ENCODE data around the gene APLF. TPM values are rescaled to one million over a fixed set of nuclear protein-coding genes. Genes with fewer than 3 reads are reported as not detected.
A peak's percentile ranks its signal among the peaks of the same experiment; 100 is the strongest.
"Not testable (repeated sequence)": the region's sequence is repeated elsewhere in the genome, so short reads cannot be mapped to it uniquely, and the experiment has no call there.

Gene APLF
- total RNA-seq, 1 donor from 2014 or later, result 4.0 TPM

DNA sequence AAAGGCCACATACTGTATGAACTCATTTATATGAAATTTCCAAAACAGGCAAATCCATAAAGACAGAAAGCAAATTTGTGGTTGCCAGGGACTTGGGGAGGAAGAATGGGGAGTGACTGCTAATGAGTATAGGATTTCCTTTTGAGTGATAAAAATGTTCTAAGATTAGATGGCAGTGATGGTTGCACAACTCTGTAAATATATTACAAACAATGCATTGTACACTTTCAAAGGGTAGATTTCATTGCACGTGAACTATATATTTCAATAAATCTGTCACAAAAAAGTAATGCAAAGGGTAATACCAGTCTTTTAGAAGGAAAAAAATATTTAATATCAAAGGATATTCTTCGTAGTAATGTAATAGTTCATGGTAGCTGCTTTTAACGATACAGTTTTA lies 112.3 kb downstream of the APLF start:
- no peak for DNase-seq (ENCODE audit: low read depth in 2 of 2)

DNA sequence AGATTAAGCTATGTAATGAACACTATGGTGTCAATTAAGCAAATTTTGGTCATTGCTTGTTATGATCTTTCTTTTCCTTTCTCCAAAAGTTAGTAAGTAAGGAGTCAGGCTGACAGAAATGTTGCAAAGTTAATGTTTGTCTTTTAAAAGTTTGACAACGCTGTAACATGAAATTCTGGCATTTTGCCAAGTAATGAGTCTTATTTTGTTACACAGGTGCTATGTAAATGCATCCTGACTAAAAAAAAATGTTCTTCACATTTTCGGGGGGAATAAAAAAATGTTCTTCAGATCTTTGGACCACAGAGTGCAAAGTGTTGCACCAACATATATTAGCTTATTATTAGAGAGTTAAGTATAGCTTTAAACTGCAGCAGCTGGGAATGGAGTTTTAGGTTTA lies 121.2 kb downstream of the APLF start:
- no peak for DNase-seq (ENCODE audit: low read depth in 2 of 2)

DNA sequence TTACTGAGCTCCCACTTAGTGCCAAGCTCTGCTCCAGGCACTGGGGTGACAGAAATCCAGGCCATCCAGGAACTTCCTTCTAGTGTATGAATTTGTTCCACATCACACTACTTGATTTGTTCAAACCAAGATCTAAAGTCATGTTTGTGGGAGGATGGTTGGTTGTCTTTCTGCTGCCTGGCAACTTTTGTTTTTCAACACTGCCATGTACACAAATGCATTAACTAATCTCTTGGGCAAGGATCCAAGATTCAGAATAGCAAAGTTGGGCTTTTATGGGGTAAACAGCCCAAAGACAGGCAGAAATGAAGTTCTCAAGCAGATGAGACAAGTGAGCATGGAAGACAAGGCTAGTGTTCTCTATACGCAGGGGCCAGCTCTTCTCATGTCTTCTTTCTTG lies 122.6 kb downstream of the APLF start:
- DNase-seq (ENCODE audit: low read depth in 2 of 2), result no peak

DNA sequence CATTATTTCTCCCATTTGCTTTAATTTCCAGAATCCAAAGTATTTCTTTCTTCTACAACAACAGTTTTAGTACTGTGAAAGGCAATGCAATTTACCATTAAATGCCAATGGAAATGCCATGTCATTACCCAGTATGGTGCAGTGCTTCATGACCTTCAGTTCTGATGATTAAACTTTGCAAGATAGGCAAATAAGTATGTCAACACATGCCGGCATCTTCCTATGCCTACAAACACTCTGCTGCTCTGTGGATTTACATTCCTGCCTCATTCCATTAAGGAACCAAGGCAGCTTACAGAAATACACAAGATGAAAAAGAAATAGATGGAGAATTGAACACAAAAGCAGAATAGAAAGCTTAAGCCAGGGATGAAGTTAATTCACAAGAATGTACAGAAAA lies 123.3 kb downstream of the APLF start:
- no peak for DNase-seq (ENCODE audit: low read depth in 2 of 2)

DNA sequence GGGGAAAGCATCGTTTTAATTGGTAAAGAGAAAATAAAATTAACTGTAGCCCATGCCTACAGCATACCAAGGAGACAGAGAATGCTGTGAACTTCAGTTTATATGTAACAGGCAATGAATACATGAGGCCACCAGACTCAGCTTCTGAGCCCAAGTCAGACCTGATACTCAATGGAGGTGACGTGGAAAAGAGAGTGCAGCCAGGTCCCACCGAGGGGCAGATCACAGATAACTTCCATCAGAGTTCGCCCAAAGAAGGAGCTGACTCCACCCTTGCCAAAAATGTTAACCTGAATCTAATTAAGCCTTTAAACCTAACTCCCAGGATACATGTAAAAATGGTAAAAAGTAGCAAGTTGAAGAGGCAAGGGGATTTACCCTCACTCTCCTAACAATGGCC lies 123.8 kb downstream of the APLF start:
- DNase-seq (ENCODE audit: low read depth in 2 of 2), result no peak

DNA sequence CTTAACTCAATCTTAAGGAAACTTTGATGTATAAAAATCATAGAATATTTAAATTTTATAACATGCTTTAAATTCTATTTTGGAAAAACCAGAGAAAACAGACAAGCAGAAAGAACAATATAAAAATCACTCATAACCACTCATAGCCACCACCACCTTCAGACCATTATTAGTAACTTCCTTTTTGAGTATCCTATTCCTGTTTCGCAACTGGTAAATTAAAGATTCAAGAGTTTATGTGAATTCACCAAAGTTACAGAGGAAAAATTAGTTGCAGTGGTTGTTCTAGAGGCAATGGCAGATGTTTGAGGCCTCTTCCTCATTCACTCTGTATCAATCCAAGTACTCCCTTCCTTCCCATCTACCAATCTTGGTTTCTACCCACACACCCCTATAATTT lies 126.7 kb downstream of the APLF start:
- DNase-seq (ENCODE audit: low read depth in 2 of 2), result no peak

DNA sequence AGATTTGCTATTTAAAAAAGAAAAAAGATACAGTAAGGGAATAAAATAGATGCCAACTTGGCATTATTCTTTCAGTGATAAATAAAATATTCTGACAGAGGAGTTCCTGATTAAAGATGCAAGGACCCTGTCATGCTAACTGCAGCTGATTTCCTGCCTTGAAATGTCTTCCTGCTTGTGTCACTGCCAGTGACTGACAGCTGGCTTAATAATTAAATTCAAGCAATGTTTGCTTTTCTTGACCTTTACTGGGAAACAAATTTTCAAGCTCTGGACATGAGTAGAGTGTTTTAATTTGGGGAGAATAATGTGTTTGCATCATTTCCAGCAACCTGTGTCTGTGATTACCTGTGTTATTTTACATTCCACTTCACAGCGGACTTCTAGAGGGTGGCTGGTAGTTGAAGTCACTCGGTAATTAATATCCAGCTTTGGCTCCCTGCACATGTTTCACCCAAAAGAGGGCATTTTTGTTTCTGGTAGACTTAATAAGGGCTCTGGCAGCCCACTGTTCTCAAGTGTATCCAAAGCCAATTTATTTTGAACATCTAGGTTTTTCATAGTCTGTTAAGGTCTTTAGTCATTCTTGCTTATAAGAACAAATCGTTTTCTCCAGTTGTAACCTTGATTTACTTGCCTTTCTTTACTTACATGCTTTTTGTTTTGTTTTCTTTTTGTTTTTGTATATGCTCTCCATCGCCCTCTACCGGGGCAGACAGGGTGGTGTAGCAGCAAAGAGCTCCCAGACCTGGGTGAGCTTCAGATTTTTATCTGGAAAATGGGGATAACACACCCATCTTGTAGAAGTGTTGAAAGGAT lies 127.5 kb downstream of the APLF start:
- DNase-seq (ENCODE audit: low read depth in 2 of 2), result peak; percentile 11 to 49

DNA sequence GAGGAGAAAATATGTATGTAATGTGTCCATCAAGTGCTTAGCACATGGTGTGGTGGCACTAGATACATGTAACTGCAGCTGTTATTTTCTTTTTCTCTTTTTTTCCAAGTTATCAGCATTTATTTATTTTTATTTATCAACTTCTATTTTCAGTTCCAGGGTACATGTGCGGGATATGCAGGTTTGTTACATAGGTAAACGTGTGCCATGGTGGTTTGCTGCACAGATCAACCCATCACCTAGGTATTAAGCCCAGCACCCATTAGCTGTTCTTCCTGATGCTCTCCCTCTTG lies 128.1 kb downstream of the APLF start:
- DNase-seq (ENCODE audit: low read depth in 2 of 2), result not testable (repeated sequence)

DNA sequence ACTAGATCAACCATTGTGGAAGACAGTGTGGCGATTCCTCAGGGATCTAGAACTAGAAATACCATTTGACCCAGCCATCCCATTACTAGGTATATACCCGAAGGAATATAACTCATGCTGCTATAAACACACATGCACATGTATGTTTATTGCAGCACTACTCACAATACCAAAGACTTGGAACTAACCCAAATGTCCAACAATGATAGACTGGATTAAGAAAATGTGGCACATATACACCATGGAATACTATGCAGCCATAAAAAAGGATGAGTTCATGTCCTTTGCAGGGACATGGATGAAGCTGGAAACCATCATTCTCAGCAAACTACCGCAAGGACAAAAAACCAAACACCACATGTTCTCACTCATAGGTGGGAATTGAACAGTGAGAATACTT lies 133.1 kb downstream of the APLF start:
- DNase-seq (ENCODE audit: low read depth in 2 of 2), result not testable (repeated sequence)

DNA sequence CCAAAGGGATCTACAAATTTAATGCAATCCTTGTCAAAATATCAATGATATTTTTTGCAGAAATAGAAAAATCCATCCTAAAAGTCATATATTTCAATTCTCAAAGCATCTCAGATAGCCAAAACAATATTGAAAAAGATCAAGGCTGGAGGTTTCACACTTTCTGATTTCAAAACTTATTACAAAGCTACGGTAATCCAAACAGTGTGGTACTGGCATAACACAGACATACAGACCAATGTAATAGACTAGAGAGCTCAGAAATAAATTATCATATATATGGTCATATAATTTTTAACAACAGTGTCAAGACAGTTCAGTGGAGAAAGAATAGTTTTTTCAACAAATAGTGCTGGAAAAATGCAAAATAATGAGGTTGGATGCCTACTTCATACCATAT lies 135.7 kb downstream of the APLF start:
- DNase-seq (ENCODE audit: low read depth in 2 of 2), result no peak

DNA sequence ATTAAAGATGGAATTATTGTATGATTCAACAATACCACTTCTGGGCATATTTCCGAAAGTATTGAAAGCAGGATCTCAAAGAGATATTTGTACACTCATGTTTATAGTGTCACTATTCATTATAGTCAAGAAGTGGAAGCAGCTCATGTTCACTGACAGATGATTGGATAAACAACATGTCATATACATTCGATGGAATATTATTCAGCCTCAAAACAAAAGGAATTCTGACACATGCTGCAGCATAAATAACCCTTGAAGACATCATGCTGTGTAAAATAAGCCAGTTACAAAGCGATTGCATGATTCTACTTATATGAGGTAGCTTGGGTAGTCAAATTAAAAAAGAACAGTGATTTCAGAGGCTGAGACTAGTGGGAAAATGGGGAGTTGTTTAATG lies 136.7 kb downstream of the APLF start:
- DNase-seq (ENCODE audit: low read depth in 2 of 2), result no peak

DNA sequence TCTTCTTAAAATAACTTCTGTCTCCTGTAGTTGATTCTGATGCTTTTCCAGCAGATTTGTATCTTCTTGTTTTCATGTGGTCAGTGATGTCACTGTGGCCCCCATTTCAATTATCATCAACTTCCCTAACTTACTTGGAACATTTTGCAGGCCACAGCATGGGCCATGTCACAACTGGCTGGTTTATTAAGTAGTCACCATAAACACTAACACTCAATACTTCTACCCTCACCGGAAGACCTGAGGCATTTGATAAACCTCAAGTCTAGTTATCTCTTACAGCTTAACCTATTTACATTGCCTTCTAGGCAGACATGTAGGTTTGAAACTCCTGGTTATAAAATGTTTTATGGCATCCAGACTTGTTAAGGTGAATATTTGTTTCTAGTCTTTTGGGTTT lies 138.6 kb downstream of the APLF start:
- DNase-seq (ENCODE audit: low read depth in 2 of 2), result no peak

DNA sequence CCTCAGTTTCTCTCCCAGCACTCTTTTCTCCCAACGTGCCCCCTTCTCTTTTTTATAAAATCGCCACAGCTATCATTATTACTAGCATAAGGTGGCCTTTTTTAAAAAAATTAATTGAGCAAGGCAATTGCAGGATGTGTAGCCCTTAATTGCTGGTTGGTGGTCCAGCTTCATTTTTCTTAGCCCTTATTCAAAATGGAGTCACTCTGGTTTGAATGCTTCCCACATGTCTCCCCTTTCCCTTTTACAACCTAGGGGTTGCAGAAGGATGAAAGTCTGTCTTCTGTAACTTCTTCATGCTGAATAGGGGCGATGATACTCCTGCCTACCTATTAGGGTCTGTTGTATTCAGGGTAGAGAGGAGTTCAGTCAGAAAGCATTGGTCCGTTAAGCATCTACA lies 139.4 kb downstream of the APLF start:
- DNase-seq (ENCODE audit: low read depth in 2 of 2), result no peak

DNA sequence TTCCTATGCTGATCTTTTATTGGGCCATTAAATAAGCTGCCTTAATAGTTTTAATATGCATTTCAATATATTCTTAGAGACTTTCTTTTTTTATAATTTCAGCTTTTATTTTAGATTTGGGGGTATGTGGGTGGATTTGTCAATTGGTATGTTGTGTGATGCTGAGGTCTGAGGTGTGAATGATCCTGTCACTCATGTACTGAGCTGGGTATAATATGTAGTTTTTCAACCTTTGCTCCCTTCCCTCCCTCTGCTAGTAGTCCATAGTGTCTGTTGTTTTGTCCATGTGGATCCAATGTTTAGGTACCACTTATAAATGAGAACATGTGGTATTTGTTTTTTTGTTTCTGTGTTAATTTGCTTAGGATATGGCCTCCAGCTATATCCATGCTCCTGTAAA lies 140.5 kb downstream of the APLF start:
- DNase-seq (ENCODE audit: low read depth in 2 of 2), result no peak

DNA sequence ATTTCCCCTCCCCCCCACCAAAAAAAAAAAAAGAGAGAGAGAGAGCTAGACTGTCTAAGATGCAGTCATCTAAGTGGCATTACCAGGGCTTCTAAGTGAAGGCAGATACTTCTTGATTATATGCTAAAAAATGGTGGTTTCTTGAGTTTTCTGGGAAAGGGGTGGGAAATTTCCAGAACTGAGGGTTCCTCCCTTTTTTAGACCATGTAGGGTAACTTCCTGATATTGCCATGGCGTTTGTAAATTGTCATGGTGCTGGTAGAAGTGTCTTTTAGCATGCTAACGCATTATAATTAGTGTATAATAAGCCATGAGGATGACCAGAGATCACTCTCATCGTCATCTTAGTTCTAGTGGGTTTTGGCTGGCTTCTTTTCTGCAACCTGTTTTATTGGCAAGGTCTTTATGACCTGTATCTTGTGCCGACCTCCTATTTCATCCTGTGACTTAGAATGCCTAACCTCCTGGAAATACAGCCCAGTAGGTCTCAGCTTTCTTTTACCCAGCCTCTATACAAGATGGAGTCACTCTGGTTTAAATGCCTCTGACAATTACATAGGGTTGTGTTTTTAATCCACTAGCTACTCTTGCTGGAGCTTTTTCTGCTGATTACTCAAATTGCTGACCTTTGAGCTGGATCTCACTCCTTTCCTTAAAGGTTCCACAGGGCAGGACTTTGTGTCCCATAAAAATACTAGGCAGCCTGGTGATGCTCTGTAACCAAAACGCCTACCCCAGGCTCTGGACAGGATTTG lies 145.6 kb downstream of the APLF start:
- DNase-seq (ENCODE audit: low read depth in 2 of 2), result no peak

DNA sequence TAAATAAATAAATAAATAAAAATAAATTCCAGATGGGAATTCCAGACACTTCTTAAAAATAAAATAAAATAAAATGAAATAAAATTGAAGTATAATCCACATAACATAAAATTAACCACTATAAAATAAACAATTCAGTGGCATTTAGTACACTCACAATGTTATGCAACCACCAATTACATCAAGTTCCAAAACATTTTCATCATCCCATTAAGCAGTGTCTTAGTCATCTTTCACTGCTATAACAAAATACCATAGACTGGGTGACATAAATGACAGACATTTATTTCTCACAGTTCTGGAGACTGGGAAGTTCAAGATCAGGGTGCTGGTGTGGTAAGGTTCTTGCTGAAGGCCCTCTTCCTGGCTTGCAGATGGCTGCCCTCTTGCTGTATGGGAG lies 153.4 kb downstream of the APLF start:
- no peak for DNase-seq (ENCODE audit: low read depth in 2 of 2)

DNA sequence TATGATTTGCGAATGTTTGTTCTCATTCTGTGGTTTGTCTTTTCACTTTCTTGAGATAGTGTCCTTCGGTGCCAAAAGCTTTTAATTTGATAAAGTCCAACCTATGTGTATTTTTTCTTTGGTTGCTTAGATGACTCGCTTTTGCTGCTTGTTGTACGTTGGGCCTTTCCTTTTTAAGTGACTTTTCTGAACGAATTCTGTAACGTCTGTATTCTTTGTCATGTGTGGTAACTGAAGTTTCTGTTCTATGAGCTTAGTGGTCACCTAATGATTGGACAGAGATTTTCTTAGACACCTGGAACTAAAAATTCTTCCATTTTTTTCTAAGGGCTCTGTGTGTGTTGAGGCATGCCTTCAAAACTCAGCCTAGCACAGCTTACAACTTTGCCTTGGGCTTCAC lies 156.4 kb downstream of the APLF start:
- no peak for DNase-seq (ENCODE audit: low read depth in 2 of 2)

DNA sequence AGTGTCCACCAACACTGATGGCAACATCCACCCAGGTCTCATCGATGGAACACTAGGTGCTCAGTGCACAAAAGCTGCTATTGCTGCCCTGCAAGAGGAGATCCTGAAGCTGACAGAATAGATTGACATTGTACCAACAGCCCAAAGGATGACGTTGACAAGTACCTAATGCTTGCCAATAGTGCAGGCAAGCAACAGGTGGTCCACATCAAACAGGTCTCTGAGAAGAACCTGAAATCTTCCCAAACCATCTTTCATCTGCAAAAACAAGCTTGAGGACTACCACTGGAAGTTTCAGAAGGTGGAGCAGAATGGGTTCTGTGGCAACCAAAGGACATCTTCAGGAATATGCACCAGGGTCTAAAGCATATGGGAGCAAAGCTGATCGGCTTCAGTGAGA lies 160.2 kb downstream of the APLF start:
- DNase-seq (ENCODE audit: low read depth in 2 of 2), result no peak

Other genes starting within 250 kb of the APLF start
- 16.6 and 25.8 TPM in 2 replicates for gene PPP3R1, start 215.1 kb upstream of the APLF start, total RNA-seq
- gene CNRIP1, start 147.6 kb upstream of the APLF start, total RNA-seq, result 31.2 and 44.9 TPM in 2 replicates
- under 0.01 and 0.26 TPM in 2 replicates for gene PLEK, start 102.3 kb upstream of the APLF start, total RNA-seq
- gene FBXO48, start 291 bp upstream of the APLF start, total RNA-seq, result 0.13 and 0.25 TPM in 2 replicates
- under 0.01 TPM in 2 replicates for gene PROKR1, start 176.0 kb downstream of the APLF start, total RNA-seq

Data from dermis microvascular lymphatic vessel endothelial cell (primary cell).